ENCODE data around the gene KLHL2. TPM values are rescaled to one million over a fixed set of nuclear protein-coding genes. Genes with fewer than 3 reads are reported as not detected.
A peak's percentile ranks its signal among the peaks of the same experiment; 100 is the strongest.
"Not testable (repeated sequence)": the region's sequence is repeated elsewhere in the genome, so short reads cannot be mapped to it uniquely, and the experiment has no call there.

KLHL2 gene
- total RNA-seq, 1 donor from 2014 or later = 7.3 TPM

DNA sequence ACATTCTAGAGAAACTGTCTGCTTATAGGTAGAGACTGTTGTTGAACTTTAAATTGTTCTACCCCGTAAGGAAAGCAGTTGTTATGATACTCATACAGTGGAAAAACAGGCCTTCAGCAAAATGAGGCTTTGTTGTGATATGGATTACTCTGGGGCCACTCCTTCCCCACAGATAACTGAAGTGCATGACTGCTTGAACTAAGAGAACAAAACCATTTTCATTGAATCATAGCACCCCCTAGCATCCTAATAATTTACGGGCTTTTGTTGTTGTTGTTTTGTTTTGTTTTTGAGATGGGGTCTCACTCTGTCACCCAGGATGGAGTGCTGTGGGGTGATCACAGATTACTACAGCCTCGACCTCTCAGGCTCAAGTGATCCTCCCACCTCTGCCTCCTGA lies 54.9 kb downstream of the KLHL2 start:
- intact Hi-C loops (cut with DNase I); ATAC-seq (ENCODE audit: poor library complexity); DNase-seq: not testable (repeated sequence)

DNA sequence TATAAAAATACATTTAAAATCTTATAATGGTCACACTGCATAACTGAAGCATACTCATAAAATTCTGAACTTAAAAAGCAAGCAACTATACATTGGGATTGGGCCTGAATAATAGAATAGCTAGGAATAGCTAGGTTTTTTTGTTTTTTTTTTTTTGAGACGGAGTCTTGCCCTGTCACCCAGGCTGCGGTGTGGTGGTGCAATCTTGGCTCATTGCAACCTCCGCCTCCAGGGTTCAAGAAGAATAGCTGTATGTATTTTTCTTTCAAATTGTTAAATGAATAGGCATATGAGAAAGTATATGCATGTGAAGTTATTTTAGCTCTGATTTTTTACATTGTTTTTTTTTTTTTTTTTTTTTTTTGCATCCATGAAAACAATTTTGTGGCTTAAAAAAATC lies 56.1 kb downstream of the KLHL2 start:
- intact Hi-C loops (cut with DNase I); ATAC-seq (ENCODE audit: poor library complexity): not testable (repeated sequence)
- peak; percentile 42 for DNase-seq

DNA sequence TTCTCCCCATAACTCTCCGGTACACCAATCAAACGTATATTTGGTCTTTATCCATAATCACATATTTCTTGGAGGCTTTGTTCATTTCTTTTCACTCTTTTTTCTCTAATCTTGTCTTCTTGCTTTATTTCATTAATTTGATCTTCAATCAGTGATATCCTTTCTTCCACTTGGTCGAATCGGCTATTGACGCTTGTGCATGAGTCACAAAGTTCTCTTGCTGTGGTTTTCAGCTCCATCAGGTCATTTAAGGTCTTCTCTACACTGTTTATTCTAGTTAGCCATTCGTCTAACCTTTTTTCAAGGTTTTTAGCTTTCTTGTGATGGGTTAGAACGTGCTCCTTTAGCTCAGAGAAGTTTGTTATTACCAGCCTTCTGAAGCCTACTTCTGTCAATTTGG lies 62.6 kb downstream of the KLHL2 start:
- DNase-seq; ATAC-seq (ENCODE audit: poor library complexity); intact Hi-C loops (cut with DNase I): not testable (repeated sequence)

DNA sequence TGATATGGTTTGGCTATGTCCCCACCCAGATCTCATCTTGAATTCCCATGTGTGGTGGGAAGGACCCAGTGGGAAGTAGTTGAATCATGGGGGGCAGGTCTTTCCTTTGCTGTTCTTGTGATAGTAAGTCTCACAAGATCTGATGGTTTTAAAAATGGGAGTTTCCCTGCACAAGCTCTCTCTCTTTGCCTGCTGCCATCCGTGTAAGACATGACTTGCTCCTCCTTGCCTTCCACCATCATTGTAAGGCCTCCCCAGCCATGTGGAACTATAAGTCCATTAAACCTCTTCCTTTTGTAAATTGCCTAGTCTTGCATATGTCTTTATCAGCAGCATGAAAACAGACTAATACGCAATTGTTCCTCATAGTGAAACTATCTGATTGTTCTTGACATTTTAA lies 66.1 kb downstream of the KLHL2 start:
- DNase-seq; intact Hi-C loops (cut with DNase I); ATAC-seq (ENCODE audit: poor library complexity): not testable (repeated sequence)

DNA sequence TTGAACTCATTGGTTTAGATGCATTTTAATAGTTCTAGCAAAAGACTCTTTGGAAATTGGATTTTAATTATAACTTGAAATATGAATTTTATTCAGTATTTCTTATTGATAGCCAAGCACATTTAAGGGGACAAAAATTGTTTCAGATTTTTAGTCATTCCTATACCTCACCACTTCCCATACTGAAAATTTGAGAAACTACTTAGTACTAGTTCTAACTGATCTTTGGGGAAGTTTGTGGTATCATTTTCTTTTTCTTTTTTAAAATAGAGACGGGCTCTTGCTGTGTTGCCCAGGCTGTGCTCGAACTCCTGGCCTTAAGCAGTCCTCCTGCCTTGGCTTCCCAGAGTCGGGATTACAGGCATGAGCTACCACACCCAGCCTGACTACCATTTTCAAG lies 68.0 kb downstream of the KLHL2 start:
- ATAC-seq (ENCODE audit: poor library complexity); intact Hi-C loops (cut with DNase I); DNase-seq: not testable (repeated sequence)

DNA sequence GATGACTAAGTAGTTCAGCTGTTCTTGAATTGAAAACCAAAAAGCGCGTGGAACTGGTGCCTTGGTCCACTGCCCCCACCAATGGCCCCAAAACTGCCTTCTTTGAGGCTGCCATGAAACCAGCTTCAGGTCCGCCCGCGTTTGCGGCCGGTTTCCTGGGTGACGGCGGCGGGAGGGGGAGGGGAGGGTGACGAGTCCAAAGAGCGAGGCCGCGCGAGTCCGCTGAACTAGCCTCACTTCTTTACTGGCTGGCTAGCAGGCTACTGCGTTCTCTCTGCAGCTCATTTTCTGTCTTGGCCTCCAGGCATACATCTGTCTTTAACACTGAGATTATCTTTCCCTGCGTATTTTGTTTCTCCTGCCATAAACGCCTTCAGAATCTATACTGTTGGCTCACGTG lies 72.2 kb downstream of the KLHL2 start:
- ATAC-seq (ENCODE audit: poor library complexity); DNase-seq; intact Hi-C loops (cut with DNase I): not testable (repeated sequence)

DNA sequence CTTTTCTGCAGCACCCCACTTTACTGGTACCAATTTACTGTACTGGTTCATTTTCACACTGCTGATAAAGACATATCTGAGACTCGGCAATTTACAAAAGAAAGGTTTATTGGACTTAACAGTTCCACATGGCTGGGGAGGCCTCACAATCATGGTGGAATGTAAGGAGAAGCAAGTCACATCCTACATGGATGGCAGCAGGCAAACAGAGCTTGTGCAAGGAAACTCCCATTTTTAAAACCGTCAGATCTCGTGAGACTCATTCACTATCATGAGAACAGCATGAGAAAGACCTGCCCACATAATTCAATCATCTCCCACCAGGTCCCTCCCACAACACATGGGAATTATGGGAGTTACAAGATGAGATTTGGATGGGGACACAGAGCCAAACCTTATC lies 77.3 kb downstream of the KLHL2 start:
- intact Hi-C loops (cut with DNase I); ATAC-seq (ENCODE audit: poor library complexity); DNase-seq: not testable (repeated sequence)

DNA sequence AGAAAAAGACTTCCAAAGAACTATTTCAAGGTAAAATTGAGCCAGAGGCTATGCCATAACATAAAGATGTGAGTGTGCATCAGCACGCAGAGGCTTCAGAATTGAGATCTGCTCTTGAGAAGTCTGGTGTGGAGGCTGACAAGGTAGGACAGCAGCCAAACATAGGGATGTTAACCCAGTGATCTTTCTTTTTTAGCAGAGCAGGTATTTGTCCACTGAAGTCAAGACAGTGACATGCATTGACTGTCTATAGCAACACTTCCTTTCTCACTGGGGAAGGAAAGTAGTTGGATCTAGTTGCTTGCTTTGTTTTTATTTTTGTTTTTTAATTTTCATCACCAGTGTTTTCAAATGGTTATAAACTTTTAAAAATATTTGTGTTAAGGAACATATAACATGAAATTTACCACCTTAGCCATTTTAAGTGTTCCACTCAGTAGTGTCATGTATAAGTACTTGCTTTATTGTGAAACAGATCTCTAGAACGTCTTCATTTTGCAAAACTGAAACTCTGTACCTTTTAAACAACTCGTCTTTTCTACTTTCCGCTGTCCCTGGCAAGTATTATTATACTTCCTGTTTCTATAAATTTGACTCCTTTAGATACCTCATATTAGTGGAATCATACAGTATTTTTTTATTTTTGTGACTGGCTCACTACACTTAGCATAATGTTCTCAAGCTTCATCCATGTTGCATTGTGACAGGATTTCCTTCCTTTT lies 79.4 kb downstream of the KLHL2 start:
- intact Hi-C loops (cut with DNase I); ATAC-seq (ENCODE audit: poor library complexity); DNase-seq: not testable (repeated sequence)

DNA sequence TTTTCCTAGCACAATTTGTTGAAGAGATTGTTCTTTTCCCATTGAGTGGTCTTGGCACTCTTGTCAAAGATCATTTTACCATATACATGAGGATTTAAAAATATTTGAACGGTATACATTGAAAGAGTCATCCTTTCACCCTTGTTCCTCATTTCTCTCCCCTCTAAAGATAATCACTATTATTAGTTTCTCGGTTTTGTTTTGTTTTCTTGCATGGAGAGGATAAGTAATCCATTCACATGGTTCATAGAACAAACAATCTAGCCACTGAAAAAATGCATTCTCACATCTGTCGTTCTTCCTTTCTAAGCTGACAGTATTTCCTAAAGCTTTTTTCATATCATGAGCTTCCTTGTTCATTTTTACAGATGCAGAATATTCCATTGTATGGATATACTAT lies 80.9 kb downstream of the KLHL2 start:
- ATAC-seq (ENCODE audit: poor library complexity) = no peak
- no peak for DNase-seq
- intact Hi-C loops (cut with DNase I) = no loop called here

DNA sequence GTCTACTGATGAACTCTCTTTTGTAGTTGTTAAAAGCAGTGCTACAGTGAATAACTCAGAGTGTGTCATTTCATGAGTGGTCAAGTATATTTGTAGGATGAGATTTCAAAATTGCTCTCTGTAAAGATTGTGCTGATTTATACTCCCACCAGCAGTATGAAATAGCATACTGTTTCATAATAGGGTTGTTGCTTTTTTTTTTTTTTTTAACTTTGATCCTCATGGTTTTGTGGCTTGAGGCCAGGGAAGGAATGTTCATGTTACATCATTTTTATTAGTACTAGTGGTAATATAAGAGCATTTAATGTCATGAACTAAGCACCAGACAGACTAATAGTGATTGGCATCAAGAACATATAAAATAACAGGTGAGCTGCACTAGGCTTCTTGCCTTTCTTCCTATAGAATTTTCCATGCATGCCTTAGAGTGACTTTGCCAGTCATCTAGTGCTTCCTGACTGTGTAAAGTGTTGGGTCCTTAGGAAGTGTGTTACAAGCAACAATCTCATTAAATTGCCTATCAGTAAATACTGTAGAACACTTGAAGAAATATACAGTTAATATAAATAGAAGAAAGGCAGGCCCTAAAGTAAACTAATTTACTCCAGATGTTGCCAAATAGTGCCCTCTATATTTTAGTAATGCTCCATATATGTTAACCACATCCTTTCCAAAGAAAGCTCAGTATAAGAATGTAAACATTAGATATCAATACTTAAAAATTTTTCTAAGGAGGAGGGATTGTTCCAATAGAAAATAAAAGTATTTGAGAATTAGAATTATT lies 81.5 kb downstream of the KLHL2 start:
- no peak for ATAC-seq (ENCODE audit: poor library complexity)
- intact Hi-C loops (cut with DNase I) = no loop called here
- DNase-seq = no peak

DNA sequence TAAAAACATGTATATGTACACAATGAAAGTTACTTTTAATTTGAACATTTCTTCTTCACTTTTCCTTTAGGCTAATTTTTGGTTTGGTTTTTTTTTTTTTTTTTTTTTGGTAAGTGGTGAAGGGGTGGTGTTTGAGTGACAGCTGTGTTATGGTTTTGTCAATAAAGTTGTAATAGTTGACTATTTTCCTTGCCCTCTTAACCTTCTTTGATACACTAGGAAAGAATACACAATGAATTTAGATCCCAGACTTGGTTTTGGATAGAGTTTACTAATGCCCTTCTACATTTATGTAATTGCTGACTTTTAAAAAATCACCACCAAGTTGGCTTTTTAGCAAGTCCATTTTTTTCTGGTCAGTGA lies 82.0 kb downstream of the KLHL2 start:
- intact Hi-C loops (cut with DNase I) = no loop called here
- DNase-seq (no peak), ATAC-seq (ENCODE audit: poor library complexity) (no peak)

DNA sequence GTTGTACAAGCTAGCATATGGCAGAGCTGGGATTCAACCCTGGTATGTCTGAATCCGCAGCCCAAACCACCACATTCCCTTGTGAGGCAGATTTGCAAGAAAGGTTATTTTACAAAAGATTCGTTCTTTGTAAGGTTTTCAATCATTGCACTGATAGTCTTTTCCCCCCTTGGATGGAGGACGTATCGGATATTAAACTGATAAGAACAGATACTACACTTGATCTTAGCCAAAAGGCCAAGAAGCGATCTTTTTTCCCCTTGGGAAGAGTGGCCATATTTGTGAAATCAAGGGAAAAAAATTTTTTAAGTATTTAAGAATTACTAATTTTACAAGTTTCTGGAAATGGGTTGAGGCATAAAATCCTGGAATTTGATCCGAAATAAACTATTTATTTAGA lies 85.7 kb downstream of the KLHL2 start:
- ATAC-seq (ENCODE audit: poor library complexity) = no peak
- no peak for DNase-seq
- intact Hi-C loops (cut with DNase I) = no loop called here

DNA sequence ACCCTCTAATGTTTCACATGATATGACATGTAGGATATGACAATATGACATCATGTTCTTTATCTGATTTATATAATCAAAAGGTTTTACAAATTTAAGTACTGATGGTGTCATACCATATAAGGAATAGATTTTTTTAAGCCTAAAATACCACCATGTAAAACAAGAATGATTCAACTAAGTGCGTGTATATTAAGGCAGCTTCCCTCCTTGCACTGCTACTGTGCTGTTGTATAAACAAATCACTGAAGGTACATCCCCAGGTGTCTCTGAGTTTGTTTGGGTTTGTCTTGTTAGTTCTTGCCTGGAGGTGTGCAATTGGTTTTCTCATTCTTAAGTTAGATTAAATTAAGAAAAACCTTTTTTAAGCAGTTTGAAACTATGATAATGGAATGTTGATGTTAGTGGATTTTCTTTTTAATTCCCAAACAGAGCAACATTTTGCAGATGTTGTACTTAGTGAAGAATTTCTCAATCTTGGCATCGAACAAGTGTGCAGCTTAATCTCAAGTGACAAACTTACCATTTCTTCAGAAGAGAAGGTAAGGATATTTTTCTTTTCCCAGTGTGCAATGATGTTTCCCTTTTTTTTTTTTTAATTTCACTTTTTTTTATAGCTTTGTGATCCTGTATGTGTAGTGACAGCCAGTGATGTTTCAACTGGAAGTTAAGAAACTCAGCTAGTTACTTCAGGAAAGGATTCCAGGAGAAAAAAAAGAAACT lies 86.7 kb downstream of the KLHL2 start:
- ATAC-seq (ENCODE audit: poor library complexity) = no peak
- no peak for DNase-seq
- intact Hi-C loops (cut with DNase I) = no loop called here

DNA sequence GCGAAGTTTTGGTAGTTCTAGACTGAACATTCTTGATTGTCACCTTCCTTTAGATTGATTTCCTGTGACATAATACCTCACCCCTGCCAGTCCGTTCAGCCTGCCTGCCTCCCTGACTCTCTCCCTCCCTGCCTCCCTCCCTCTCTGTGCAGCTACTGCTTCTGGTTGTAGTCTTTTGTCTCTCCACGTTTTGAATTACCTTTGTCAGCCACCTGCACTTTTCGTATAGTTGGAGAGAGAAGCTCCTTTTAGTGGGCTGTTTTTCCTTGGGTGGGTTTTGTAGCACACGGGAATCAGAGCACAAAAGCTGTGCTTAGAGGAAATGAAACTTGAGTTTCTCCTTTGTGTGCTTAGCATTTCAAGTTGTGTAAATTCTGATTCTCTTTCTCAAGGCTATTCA lies 87.5 kb downstream of the KLHL2 start:
- intact Hi-C loops (cut with DNase I) = no loop called here
- DNase-seq = no peak
- no peak for ATAC-seq (ENCODE audit: poor library complexity)

DNA sequence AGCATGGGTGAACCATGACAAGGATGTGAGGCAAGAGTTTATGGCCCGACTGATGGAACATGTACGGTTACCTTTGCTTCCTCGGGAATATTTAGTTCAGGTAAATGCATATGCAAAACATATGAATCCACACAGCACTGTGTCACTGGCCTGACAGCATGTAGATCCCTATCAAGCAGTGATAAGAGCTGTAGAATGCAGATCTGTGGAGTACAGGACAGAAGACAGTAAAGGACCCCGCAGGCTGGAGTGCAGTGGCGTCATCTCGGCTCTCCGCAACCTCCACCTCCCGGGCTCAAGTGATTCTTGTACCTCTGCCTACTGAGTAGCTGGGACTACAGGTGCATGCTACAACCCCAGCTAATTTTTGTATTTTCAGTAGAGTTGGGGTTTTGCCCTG lies 90.3 kb downstream of the KLHL2 start:
- no peak for DNase-seq
- ATAC-seq (ENCODE audit: poor library complexity) = no peak
- intact Hi-C loops (cut with DNase I) = no loop called here

DNA sequence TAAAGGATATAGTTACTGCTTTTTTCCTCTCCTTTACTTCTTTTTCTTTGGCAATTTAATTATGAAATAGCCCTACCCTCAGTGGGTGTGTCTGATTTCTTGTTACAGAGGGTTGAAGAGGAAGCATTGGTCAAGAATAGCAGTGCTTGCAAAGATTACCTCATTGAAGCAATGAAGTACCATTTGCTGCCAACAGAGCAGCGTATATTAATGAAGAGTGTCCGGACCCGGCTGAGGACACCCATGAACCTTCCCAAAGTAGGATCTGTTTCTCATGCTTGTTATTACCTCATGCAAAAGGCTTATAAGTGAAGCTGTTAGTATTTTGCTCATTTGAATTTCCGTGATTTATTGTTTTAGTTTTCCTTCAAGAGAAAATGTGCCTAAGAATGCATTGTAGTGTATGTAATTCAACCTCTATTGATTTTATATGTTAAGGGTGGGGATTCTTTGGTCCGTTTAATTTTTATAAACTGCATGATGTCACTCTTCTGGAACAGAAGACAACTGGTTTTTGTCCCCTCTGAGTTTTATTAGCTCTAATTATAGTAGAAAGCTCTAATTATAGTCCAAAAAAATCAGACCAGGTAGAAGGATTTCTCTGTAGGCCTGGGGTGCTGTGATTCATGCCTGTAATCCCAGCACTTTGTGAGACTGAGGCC lies 92.2 kb downstream of the KLHL2 start:
- ATAC-seq (ENCODE audit: poor library complexity) = peak; percentile 60
- intact Hi-C loops (cut with DNase I) = no loop called here
- DNase-seq = no peak

DNA sequence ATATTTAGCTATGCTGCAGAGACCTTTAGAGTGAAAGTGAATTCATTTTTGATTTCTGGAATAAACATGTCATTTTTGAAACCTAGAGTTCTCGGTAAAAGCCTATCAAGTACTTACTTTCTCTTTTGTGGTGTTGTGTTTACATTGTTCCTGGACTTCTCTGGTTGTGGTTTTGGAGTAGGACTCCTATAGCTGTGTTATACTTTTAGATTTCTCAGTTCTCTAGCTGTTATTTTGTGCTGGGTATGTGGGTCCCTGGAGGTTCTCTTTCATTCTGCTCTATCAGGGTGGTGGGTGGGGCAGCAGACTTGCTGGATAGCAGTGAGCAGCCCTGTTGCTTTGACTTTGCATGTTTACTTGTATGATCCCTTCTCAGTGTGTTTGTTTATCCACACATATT lies 94.5 kb downstream of the KLHL2 start:
- ATAC-seq (ENCODE audit: poor library complexity) (no peak), DNase-seq (no peak)
- intact Hi-C loops (cut with DNase I) = no loop called here

DNA sequence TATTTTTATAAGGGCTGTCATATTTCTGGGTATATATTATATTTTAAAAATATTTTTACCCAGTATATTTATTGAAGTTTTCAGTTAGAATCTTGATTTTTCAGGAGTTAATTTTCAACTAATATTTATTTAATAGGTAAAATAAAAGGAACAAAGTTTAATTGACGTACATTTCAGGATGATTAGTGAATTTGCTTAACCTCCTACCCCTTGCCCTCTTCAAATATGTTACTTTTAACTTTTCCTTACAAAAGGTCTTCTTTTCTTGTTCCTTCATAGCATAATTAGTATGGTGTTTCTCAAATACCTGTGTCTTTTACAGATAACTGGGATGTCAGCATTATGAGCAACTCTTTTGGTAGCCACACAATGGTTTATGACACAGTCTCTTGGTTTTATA lies 95.3 kb downstream of the KLHL2 start:
- intact Hi-C loops (cut with DNase I) = no loop called here
- ATAC-seq (ENCODE audit: poor library complexity) = no peak
- DNase-seq = no peak

DNA sequence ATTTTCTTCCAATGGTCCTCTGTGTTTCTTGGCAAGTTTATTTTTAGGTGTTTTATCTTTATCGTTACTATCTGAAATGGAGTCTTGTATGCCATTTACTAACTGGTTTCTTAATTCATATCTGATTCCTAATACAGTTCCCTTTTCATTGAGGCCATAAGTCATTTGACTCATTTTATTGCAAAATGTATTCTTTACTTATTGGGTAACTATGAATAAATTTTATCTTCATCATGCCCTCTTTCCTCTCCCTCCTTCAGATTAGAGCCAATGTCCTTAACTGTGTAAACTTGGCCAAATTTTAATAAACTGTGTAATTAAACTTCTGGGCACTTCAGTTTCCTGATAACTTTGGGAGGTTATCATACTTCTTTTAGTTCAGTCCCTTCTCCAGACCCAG lies 100.8 kb downstream of the KLHL2 start:
- no peak for ATAC-seq (ENCODE audit: poor library complexity)
- DNase-seq = no peak

More for the DNA sequence above, 100.8 kb downstream of the KLHL2 start:
- intact Hi-C loops (cut with DNase I) = no loop called here
